HepG2 (cell line): ENCODE results near the gene KIAA1328. TPM values are rescaled to one million over a fixed set of nuclear protein-coding genes. Genes with fewer than 3 reads are reported as not detected.

Source experiments
- ATAC-seq: fragments of 200-7000 bp; cut with Tn5 transposase; 3 replicates; pipeline ENCODE4 v1.9.1; 2020; ENCODE audit warnings: mild to moderate bottlenecking, moderate library complexity
- BruUV-seq: library from RNA; stranded (reverse); fragments of 400-500 nt; replicated peaks from 2 replicates; lab custom pipeline; 2021; lab: Mats Ljungman, UMichigan
- CTCF ChIA-PET: fragments of 300-600 bp; formaldehyde crosslinking; extraction: SDS; loops from one replicate; lab custom pipeline; 2021; ENCODE audit warnings: low total read pairs, inconsistent platforms, low intra/inter-chr PET ratio; lab: Yijun Ruan, JAX
- POLR2A ChIA-PET: fragments of 350-600 bp; sonication (Branson Sonifier 250); formaldehyde crosslinking; loops from one replicate; lab custom pipeline; 2020; ENCODE audit warnings: antibody characterized with exemption, inconsistent platforms; lab: Yijun Ruan, JAX
- DNase-seq: peaks from one replicate; pipeline ENCODE4 v3.0.0-alpha.2; 2015; ENCODE audit warnings: low spot score
- FAIRE-seq: peaks from 3 replicates; lab custom pipeline; 2011; peaks lifted over from hg19 to GRCh38; lab: Jason Lieb, UNC
- H2AFZ ChIP-seq: one replicate; pipeline ENCODE4 v1.6.1; 2011; ENCODE audit warnings: low read length, inconsistent platforms
- H3K27ac ChIP-seq: fragments of 300-600 bp; 3 replicates; pipeline ENCODE4 v1.8.0; 2011; ENCODE audit warnings: mixed run types, mild to moderate bottlenecking, mixed read lengths, low read length, inconsistent platforms; ENCODE audit not compliant: insufficient read depth; ENCODE audit errors: extremely low read length
- H3K27me3 ChIP-seq, 2 experiments: fragments of 200-600 bp in 1 of 2; 2 replicates in 1 of 2; 3 replicates in 1 of 2; pipeline versions ENCODE4 v1.6.0 to v1.8.0; 2011; ENCODE audit warnings: low read length in 2 of 2, mild to moderate bottlenecking in 2 of 2, moderate library complexity in 2 of 2, inconsistent platforms in 1 of 2; ENCODE audit not compliant: insufficient read depth in 2 of 2, control insufficient read depth in 1 of 2
- H3K36me3 ChIP-seq, 2 experiments: fragments of 200-600 bp in 1 of 2; replicated peaks in 1 of 2; 2 replicates in 1 of 2; 3 replicates in 1 of 2; pipeline versions ENCODE4 v1.5.1 to v1.8.0; 2011; ENCODE audit warnings: low read length in 2 of 2, inconsistent platforms in 1 of 2; ENCODE audit not compliant: insufficient read depth in 2 of 2, control insufficient read depth in 1 of 2
- H3K4me1 ChIP-seq: 2 replicates; pipeline ENCODE4 v1.5.1; 2012; ENCODE audit warnings: low read length, inconsistent platforms; ENCODE audit not compliant: insufficient read depth
- H3K4me2 ChIP-seq: 2 replicates; pipeline ENCODE4 v1.6.0; 2011; ENCODE audit warnings: low read depth, low read length, inconsistent platforms
- H3K4me3 ChIP-seq, 3 experiments: fragments of 200-600 bp in 1 of 3; sonication (generic), shearing (Covaris generic) in 1 of 3; replicated peaks in 1 of 3; 2 replicates each; pipeline ENCODE4 v1.5.1; 2011 to 2016; ENCODE audit warnings: low read length in 3 of 3, inconsistent platforms in 2 of 3, low read depth in 2 of 3, mild to moderate bottlenecking in 2 of 3, control low read depth in 1 of 3, mixed read lengths in 1 of 3; ENCODE audit not compliant: insufficient read depth in 1 of 3
- H3K79me2 ChIP-seq: one replicate; pipeline ENCODE4 v1.6.1; 2011; ENCODE audit warnings: low read length, inconsistent platforms; ENCODE audit not compliant: insufficient read depth
- H3K9ac ChIP-seq: 2 replicates; pipeline ENCODE4 v1.6.0; 2011; ENCODE audit warnings: mild to moderate bottlenecking, low read depth, low read length, inconsistent platforms; ENCODE audit not compliant: insufficient read depth
- H3K9me3 ChIP-seq: 2 replicates; pipeline ENCODE4 v1.5.1; 2012; ENCODE audit warnings: mild to moderate bottlenecking, low read length
- H4K20me1 ChIP-seq: 2 replicates; pipeline ENCODE4 v1.6.0; 2011; ENCODE audit warnings: inconsistent platforms, mild to moderate bottlenecking, low read length, moderate library complexity; ENCODE audit not compliant: insufficient read depth
- CHCHD3 ChIP-seq: sonication (generic); formaldehyde crosslinking; IDR thresholded peaks from 2 replicates; pipeline ENCODE4 v1.8.0; 2022; ENCODE audit warnings: mild to moderate bottlenecking, missing genetic modification reagents, moderate library complexity
- ELF1 ChIP-seq: sonication (generic); formaldehyde crosslinking; IDR thresholded peaks from 2 replicates; pipeline ENCODE4 v1.4.0; 2020; ENCODE audit warnings: missing genetic modification reagents
- ELF3 ChIP-seq: IDR thresholded peaks from 2 replicates; pipeline ENCODE4 v1.6.1; 2016; ENCODE audit warnings: missing genetic modification reagents, missing compliant biosample characterization
- GATAD1 ChIP-seq: IDR thresholded peaks from 2 replicates; pipeline ENCODE4 v1.6.1; 2016; ENCODE audit warnings: missing genetic modification reagents, missing compliant biosample characterization
- HBP1 ChIP-seq: IDR thresholded peaks from 2 replicates; pipeline ENCODE4 v1.6.1; 2016; ENCODE audit warnings: low read depth, control low read depth
- HES4 ChIP-seq: sonication (generic); formaldehyde crosslinking; IDR thresholded peaks from 2 replicates; pipeline ENCODE4 v1.9.0; 2021; ENCODE audit warnings: mild to moderate bottlenecking, missing genetic modification reagents, borderline replicate concordance
- KLF13 ChIP-seq: sonication (generic); formaldehyde crosslinking; IDR thresholded peaks from 2 replicates; pipeline ENCODE4 v1.4.0; 2020; ENCODE audit warnings: mild to moderate bottlenecking, missing genetic modification reagents
- NFIB ChIP-seq: sonication (generic); formaldehyde crosslinking; IDR thresholded peaks from 2 replicates; pipeline ENCODE4 v1.9.0; 2021; ENCODE audit warnings: missing genetic modification reagents, mild to moderate bottlenecking, borderline replicate concordance
- NFIC ChIP-seq: IDR thresholded peaks from 2 replicates; pipeline ENCODE4 v1.6.1; 2012; ENCODE audit warnings: mild to moderate bottlenecking, low read length, inconsistent platforms
- RARA ChIP-seq: IDR thresholded peaks from 2 replicates; pipeline ENCODE4 v1.6.1; 2016; ENCODE audit warnings: missing genetic modification reagents, missing compliant biosample characterization
- ZFP1 ChIP-seq: IDR thresholded peaks from 2 replicates; pipeline ENCODE4 v1.6.1; 2016
- ZFP41 ChIP-seq: sonication (generic); formaldehyde crosslinking; IDR thresholded peaks from 2 replicates; pipeline ENCODE4 v1.4.0; 2020; ENCODE audit warnings: mild to moderate bottlenecking, missing genetic modification reagents, borderline replicate concordance
- ZMAT3 ChIP-seq: sonication (generic); formaldehyde crosslinking; conservative IDR thresholded peaks from 2 replicates; pipeline ENCODE4 v1.7.0; 2021; ENCODE audit warnings: missing genetic modification reagents
- ZNF609 ChIP-seq: sonication (generic); formaldehyde crosslinking; IDR thresholded peaks from 2 replicates; pipeline ENCODE4 v1.4.0; 2020; ENCODE audit warnings: mild to moderate bottlenecking, missing genetic modification reagents, borderline replicate concordance
- ZNF615 ChIP-seq: sonication (generic); formaldehyde crosslinking; IDR thresholded peaks from 2 replicates; pipeline ENCODE4 v1.5.0; 2020; ENCODE audit warnings: mild to moderate bottlenecking, missing genetic modification reagents, borderline replicate concordance
- WGBS: methylation state at CpG from one replicate; pipeline ENCODE4 v1.1.6; 2017; ENCODE audit warnings: low lambda C conversion rate; 5-methylcytosine and 5-hydroxymethylcytosine counted together
- in situ Hi-C: cut with HindIII; loops from 2 replicates; pipeline ENCODE4 v1.10.0; 2017; ENCODE audit warnings: low pct_unique_long_range_greater_than_20kb; ENCODE audit not compliant: extremely low pct_ligation_motif_present
- intact Hi-C: fragments of 100-400 bp; cut with micrococcal nuclease; formaldehyde crosslinking; loops from one replicate; pipeline ENCODE4 v1.10.0; 2022; ENCODE audit not compliant: unreplicated experiment
- polyA plus RNA-seq, 8 experiments: library from polyadenylated mRNA; depleted of rRNA in 3 of 8; stranded (reverse) in 7 of 8; unstranded in 1 of 8; fragments of >200 nt; fragmentation: Illumina TruSeq in 4 of 8; extraction: Trizol in 4 of 8; gene quantifications; 2 replicates each; pipeline versions ENCODE4 v1.2.1 to v1.2.3, GENCODE V29; 2011 to 2016; ENCODE audit warnings: low read depth in 4 of 8, missing spikeins in 1 of 8, mixed read lengths in 1 of 8; ENCODE audit not compliant: insufficient read depth in 1 of 8
- total RNA-seq, 5 experiments: library from RNA; depleted of rRNA; stranded (reverse); fragments of >200 nt; fragmentation: Illumina TruSeq; extraction: Trizol; gene quantifications; 2 replicates each; pipeline ENCODE4 v1.2.3, GENCODE V29; 2016; ENCODE audit warnings: low read depth in 1 of 5

KIAA1328 gene
- total and polyA plus RNA-seq, 2 of the 13 experiments (the other 11 are each of a cell fraction or from before 2014, with no cell fraction given), result 4.1 to 6.0 TPM

- TF ChIP-seq HBP1 (CRISPR knock-in tag) (no peak), ZNF609 (CRISPR knock-in tag) (no peak)
Observed at GRCh38 chr18:36851202-36851590, 22.3 kb downstream of the KIAA1328 start (continued).

GRCh38 chr18:36856815-36857214 lies 27.9 kb downstream of the KIAA1328 start:
- in situ Hi-C loops (no loop called here), intact Hi-C loops (no loop called here)
- H3K4me2 ChIP-seq, result no peak overlapping the region
- no peak overlapping the region for H3K4me3 ChIP-seq
- peaks cover 16% of the 10 kb centered on the region for H3K4me1 ChIP-seq
- no peak overlapping the region for H3K27ac ChIP-seq
- POLR2A ChIA-PET, result no interaction called here
- DNase-seq (peak; percentile 34), FAIRE-seq (no peak), ATAC-seq (peak; percentile 40; the same call in 1 of the 3 replicates)
- peaks cover 0 to 1% of the 10 kb centered on the region in 2 experiments; a peak in 1 of 5 replicates for H3K36me3 ChIP-seq
- H3K27me3 ChIP-seq, result no peaks in the 10 kb centered on the region
- H3K79me2 ChIP-seq, result no peaks in the 10 kb centered on the region
- BruUV-seq, result no TSS peak
- no peak overlapping the region for H3K9ac ChIP-seq
- no peak overlapping the region for H2AFZ ChIP-seq
- whole genome bisulfite sequencing, result 12% methylated on average over 1 of the region's 1 CpG
- H4K20me1 ChIP-seq, result no peaks in the 10 kb centered on the region
- CTCF ChIA-PET, result no interaction called here
- H3K9me3 ChIP-seq, result no peaks in the 10 kb centered on the region; the same call in 1 of the 2 replicates
- TF ChIP-seq KLF13 (CRISPR knock-in tag) (no peak), ZFP1 (CRISPR knock-in tag) (no peak), ELF1 (CRISPR knock-in tag) (no peak), GATAD1 (CRISPR knock-in tag) (no peak), NFIC (no peak), CHCHD3 (CRISPR knock-in tag) (no peak), RARA (CRISPR knock-in tag) (peak; percentile 76), HES4 (no peak), ELF3 (CRISPR knock-in tag) (0 out of 2 replicates have a peak, but pooled peaks have one; percentile 29), ZFP41 (CRISPR knock-in tag) (no peak), NFIB (no peak), ZMAT3 (CRISPR knock-in tag) (no peak), ZNF615 (CRISPR knock-in tag) (no peak)
